GM21576 (cell line): Measurements from ENCODE around the gene C19orf53.
"Not testable (repeated sequence)": the region's sequence is repeated elsewhere in the genome, so short reads cannot be mapped to it uniquely, and the experiment has no call there.

Experiments used
- ATAC-seq: cut with Tn5 transposase; IDR thresholded peaks from one replicate; pipeline ENCODE4 v1.9.1; 2021; ENCODE audit warnings: mild to moderate bottlenecking, moderate library complexity; ENCODE audit not compliant: unreplicated experiment

Gene C19orf53

GRCh38 chr19:13763265-13763664 is 11.0 kb upstream of the C19orf53 start:
- no peak for ATAC-seq

GRCh38 chr19:13764101-13764807 is 10.0 kb upstream of the C19orf53 start, which contains the start of gene MRI1:
TSS of gene MRI1 (plus strand) at chr19:13764522. CDS start at chr19:13764589, 67 bp downstream.
- ATAC-seq, result no peak

GRCh38 chr19:13764821-13765394 is 9.3 kb upstream of the C19orf53 start:
- ATAC-seq, result no peak

- ATAC-seq, result no peak
Observed at GRCh38 chr19:13765395-13766094, 8.7 kb upstream of the C19orf53 start.

- no peak for ATAC-seq
Observed at GRCh38 chr19:13766095-13766481, 8.2 kb upstream of the C19orf53 start.

- no peak for ATAC-seq
Observed at GRCh38 chr19:13768510-13768909, 5.7 kb upstream of the C19orf53 start.

- ATAC-seq, result no peak
Observed at GRCh38 chr19:13770013-13770635, 4.1 kb upstream of the C19orf53 start.

- no peak for ATAC-seq
Observed at GRCh38 chr19:13778398-13778797, 4.1 kb downstream of the C19orf53 start.

GRCh38 chr19:13778847-13779246 is 4.6 kb downstream of the C19orf53 start:
- ATAC-seq, result no peak

- not testable (repeated sequence) for ATAC-seq
Observed at GRCh38 chr19:13779794-13780193, 5.5 kb downstream of the C19orf53 start.

GRCh38 chr19:13781547-13781946 is 7.3 kb downstream of the C19orf53 start:
- no peak for ATAC-seq

- no peak for ATAC-seq
Observed at GRCh38 chr19:13782537-13782936, 8.3 kb downstream of the C19orf53 start.

- no peak for ATAC-seq
Observed at GRCh38 chr19:13783565-13784500, 9.6 kb downstream of the C19orf53 start.

GRCh38 chr19:13784731-13785452 is 10.6 kb downstream of the C19orf53 start:
- ATAC-seq, result no peak

GRCh38 chr19:13788991-13789390 is 14.7 kb downstream of the C19orf53 start:
- ATAC-seq, result no peak

GRCh38 chr19:13790354-13790753 is 16.1 kb downstream of the C19orf53 start:
- ATAC-seq, result no peak

- ATAC-seq, result not testable (repeated sequence)
Observed at GRCh38 chr19:13793317-13793716, 19.1 kb downstream of the C19orf53 start.

- no peak for ATAC-seq
Observed at GRCh38 chr19:13794398-13794756, 20.1 kb downstream of the C19orf53 start.

- peak; percentile 91 for ATAC-seq
Observed at GRCh38 chr19:13794757-13795589, 20.7 kb downstream of the C19orf53 start, which contains the start of gene ZSWIM4. TSS of gene ZSWIM4 (plus strand) at chr19:13795443. CDS start at chr19:13795649, 206 bp downstream.
